GM18867 (cell line): ENCODE measurements around the gene CDK9.

ENCODE experiments used
- ATAC-seq: cut with Tn5 transposase; IDR thresholded peaks from one replicate; pipeline ENCODE4 v1.9.1; 2021; ENCODE audit warnings: mild to moderate bottlenecking, moderate library complexity; ENCODE audit not compliant: unreplicated experiment

The CDK9 gene

GRCh38 chr9:127801955-127802575 lies 16.2 kb downstream of the CDK9 start:
- ATAC-seq, result no peak

GRCh38 chr9:127802576-127803443 lies 17.0 kb downstream of the CDK9 start, which contains the start of gene FPGS:
FPGS (plus strand) TSS chr9:127802882; CDS start chr9:127802925, 43 bp downstream.
- ATAC-seq, result peak; percentile 66

GRCh38 chr9:127803507-127804352 lies 17.9 kb downstream of the CDK9 start:
- ATAC-seq, result no peak

GRCh38 chr9:127805620-127806019 lies 19.8 kb downstream of the CDK9 start:
- ATAC-seq, result no peak

- ATAC-seq, result no peak
Observed at GRCh38 chr9:127806871-127807270, 21.0 kb downstream of the CDK9 start.

- ATAC-seq, result no peak
Observed at GRCh38 chr9:127808347-127809001, 22.6 kb downstream of the CDK9 start.

- no peak for ATAC-seq
Observed at GRCh38 chr9:127809002-127809539, 23.2 kb downstream of the CDK9 start.

- no peak for ATAC-seq
Observed at GRCh38 chr9:127809540-127810377, 23.9 kb downstream of the CDK9 start.

GRCh38 chr9:127810378-127811187 lies 24.7 kb downstream of the CDK9 start:
- ATAC-seq, result no peak

- no peak for ATAC-seq
Observed at GRCh38 chr9:127812011-127812410, 26.2 kb downstream of the CDK9 start.

GRCh38 chr9:127812936-127813675 lies 27.3 kb downstream of the CDK9 start:
- no peak for ATAC-seq

GRCh38 chr9:127813686-127814226 lies 27.9 kb downstream of the CDK9 start:
- ATAC-seq, result no peak

GRCh38 chr9:127814619-127815511 lies 29.0 kb downstream of the CDK9 start:
- no peak for ATAC-seq

GRCh38 chr9:127815512-127816361 lies 29.9 kb downstream of the CDK9 start:
- ATAC-seq, result no peak

GRCh38 chr9:127816362-127816725 lies 30.5 kb downstream of the CDK9 start:
- no peak for ATAC-seq

- no peak for ATAC-seq
Observed at GRCh38 chr9:127816728-127817127, 30.9 kb downstream of the CDK9 start.
